ENCODE data around the gene C22orf15.
A peak's percentile ranks its signal among the peaks of the same experiment; 100 is the strongest.
"Not testable (repeated sequence)": the region's sequence is repeated elsewhere in the genome, so short reads cannot be mapped to it uniquely, and the experiment has no call there.

C22orf15 gene

GRCh38 chr22:23762842-23763578, at the start of gene C22orf15:
C22orf15 (plus strand) TSS chr22:23762990; CDS start chr22:23763307, 317 bp downstream.
- DNase-seq (ENCODE audit: low read depth) = no peak

GRCh38 chr22:23713696-23714595, 48.8 kb upstream of the C22orf15 start:
- no peak for DNase-seq (ENCODE audit: low read depth)

- DNase-seq (ENCODE audit: low read depth) = no peak
Measured at GRCh38 chr22:23714596-23715578, 47.9 kb upstream of the C22orf15 start.

- no peak for DNase-seq (ENCODE audit: low read depth)
Measured at GRCh38 chr22:23715806-23716375, 46.9 kb upstream of the C22orf15 start.

- peak; percentile 74 for DNase-seq (ENCODE audit: low read depth)
Measured at GRCh38 chr22:23716811-23717801, 45.7 kb upstream of the C22orf15 start.

GRCh38 chr22:23718371-23719165, 44.2 kb upstream of the C22orf15 start:
- no peak for DNase-seq (ENCODE audit: low read depth)

GRCh38 chr22:23720855-23721254, 41.9 kb upstream of the C22orf15 start:
- no peak for DNase-seq (ENCODE audit: low read depth)

GRCh38 chr22:23722160-23722559, 40.6 kb upstream of the C22orf15 start:
- DNase-seq (ENCODE audit: low read depth) = no peak

- DNase-seq (ENCODE audit: low read depth) = no peak
Measured at GRCh38 chr22:23722724-23723123, 40.1 kb upstream of the C22orf15 start.

GRCh38 chr22:23728108-23728507, 34.7 kb upstream of the C22orf15 start:
- not testable (repeated sequence) for DNase-seq (ENCODE audit: low read depth)

GRCh38 chr22:23737696-23738095, 25.1 kb upstream of the C22orf15 start:
- DNase-seq (ENCODE audit: low read depth) = no peak

GRCh38 chr22:23742505-23743264, 20.1 kb upstream of the C22orf15 start:
- DNase-seq (ENCODE audit: low read depth) = no peak

GRCh38 chr22:23743303-23743705, 19.5 kb upstream of the C22orf15 start:
- DNase-seq (ENCODE audit: low read depth) = no peak

- no peak for DNase-seq (ENCODE audit: low read depth)
Measured at GRCh38 chr22:23744001-23744400, 18.8 kb upstream of the C22orf15 start.

GRCh38 chr22:23744485-23744884, 18.3 kb upstream of the C22orf15 start:
- no peak for DNase-seq (ENCODE audit: low read depth)

GRCh38 chr22:23745791-23746190, 17.0 kb upstream of the C22orf15 start:
- DNase-seq (ENCODE audit: low read depth) = no peak

GRCh38 chr22:23749841-23750301, 12.9 kb upstream of the C22orf15 start:
- no peak for DNase-seq (ENCODE audit: low read depth)

GRCh38 chr22:23750367-23750713, 12.4 kb upstream of the C22orf15 start:
- DNase-seq (ENCODE audit: low read depth) = no peak

Data from stimulated activated CD8-positive, alpha-beta memory T cell treated with anti-CD3 and anti-CD28 coated beads, Interleukin-15, amount 100 ng/mL, for 24 hours (primary cell).